ENCODE data around the gene KDM1A.
"Not testable (repeated sequence)": the region's sequence is repeated elsewhere in the genome, so short reads cannot be mapped to it uniquely, and the experiment has no call there.

KDM1A gene

GRCh38 chr1:23019094-23019862, at the start of gene KDM1A:
TSS of gene KDM1A (plus strand) at chr1:23019468. CDS start at chr1:23019597, 129 bp downstream.
- peak; percentile 81 for DNase-seq (ENCODE audit: low read depth)

- no peak for DNase-seq (ENCODE audit: low read depth)
These were observed 49.2 kb upstream of the KDM1A start for GRCh38 chr1:22970096-22970495.

DNA sequence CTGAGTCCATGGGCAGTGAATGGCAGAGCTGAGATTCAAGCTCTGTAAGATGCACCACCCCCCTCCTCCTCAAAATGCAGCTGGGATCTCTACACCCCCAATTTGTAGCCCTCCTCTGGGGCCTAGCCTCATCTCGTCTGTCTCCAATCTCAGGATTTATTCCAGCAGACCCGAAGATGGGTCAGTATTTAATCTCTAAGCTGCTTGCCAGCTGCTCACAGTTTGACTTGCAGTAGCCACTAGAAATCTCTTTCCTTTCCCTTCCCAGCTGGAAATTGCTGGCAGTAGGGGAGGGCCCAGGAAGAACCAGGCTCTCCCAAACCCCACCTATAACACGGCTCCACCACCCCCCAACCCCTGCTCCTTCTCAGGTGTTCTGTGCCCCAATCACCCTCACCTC, 48.1 kb upstream of the KDM1A start:
- no peak for DNase-seq (ENCODE audit: low read depth)

DNA sequence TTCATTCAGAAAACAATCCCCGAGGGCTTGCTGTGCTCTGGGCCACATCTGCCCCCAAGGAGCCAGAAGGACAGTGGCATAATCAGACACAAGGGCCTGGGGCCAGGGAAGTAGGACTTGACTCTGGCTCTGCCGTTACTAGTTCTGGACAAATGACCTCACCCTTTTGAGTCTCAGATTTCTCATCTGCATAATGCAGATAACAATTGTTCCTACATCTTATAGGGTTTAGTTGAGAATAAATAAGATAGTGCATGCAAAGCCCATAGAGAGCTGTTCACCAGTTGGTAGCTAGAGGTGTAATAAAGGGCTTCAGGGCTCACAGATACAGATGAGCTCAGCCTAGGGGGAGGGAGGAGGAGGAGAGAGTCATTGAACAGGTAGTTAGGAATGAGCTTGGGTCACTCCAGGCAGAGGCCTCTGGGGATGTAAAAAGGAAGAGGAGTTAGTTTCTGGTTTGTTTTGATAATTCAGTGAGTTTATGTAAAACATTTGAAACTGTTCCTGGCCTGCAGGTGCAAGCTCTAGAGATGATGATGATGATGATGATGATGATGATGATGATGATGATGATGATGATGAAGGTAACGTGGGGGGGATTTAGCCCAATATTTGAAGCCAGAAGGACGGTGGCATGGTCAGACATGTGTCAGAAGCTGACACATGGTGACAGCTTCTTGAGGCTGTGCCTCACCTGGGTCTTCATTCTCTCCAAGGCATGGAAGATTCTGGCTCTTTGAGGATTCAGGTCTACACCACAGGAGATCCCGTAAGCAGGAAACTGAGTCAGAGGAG, 47.5 kb upstream of the KDM1A start:
- DNase-seq (ENCODE audit: low read depth) = no peak

DNA sequence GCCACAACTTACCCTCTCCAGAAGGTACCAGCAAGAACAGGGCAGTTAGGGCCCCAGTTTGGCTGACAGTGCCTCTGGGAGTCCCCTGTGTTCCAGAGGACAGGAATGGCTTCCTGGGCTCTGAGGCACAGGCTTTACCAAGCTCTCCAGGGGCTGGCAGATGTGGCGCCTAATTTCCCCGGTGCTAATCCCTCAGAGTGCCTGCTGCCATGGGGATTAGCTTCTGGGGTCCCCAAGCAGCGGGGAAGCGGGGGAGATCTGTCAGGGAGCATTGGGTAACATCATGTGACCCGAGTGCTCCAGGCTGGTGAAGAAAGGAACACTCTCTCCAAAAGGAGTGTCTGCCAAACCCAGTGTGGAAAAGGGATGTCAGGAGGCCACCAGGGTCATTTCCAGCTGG, 46.5 kb upstream of the KDM1A start, which contains the start of gene LACTBL1:
Gene LACTBL1 (minus strand): TSS at position 107 of the 400 bp plus-strand sequence. CDS start 550 bp downstream, outside the sequence.
- no peak for DNase-seq (ENCODE audit: low read depth)

DNA sequence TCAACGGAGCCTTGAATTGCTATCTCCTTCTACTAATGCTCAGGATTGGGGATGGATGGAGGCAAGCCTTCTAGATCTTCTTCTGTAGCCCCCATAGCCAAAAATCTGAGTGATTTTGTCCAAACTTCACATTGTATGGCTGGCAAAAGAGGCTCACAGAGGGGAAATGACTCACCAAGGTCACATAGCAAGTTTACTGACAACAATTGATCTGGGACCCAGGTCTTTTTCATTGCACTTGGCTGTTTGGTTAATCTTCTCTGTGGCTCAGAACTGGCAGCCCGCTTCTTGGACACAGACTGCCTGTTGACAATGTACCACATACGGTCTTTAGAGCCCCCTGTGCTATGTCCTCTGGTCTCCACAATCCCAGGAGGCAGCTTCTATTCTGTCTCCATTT, 43.6 kb upstream of the KDM1A start:
- no peak for DNase-seq (ENCODE audit: low read depth)

DNA sequence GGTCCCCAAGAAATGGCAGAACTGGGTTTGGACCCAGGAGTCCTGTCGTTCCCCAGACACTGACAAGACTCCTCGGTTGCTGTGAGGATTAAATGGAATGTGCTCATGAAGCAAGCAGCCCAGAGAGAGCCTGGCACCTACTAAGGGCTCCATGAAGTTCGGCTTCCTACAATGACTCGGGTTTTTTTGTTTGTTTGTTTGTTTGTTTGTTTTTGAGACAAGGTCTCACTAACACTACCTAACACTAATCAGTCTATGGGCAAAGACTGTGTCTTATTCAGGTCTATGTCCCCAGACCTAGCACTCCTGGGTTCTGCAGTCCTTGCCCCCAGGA, 43.2 kb upstream of the KDM1A start:
- no peak for DNase-seq (ENCODE audit: low read depth)

DNA sequence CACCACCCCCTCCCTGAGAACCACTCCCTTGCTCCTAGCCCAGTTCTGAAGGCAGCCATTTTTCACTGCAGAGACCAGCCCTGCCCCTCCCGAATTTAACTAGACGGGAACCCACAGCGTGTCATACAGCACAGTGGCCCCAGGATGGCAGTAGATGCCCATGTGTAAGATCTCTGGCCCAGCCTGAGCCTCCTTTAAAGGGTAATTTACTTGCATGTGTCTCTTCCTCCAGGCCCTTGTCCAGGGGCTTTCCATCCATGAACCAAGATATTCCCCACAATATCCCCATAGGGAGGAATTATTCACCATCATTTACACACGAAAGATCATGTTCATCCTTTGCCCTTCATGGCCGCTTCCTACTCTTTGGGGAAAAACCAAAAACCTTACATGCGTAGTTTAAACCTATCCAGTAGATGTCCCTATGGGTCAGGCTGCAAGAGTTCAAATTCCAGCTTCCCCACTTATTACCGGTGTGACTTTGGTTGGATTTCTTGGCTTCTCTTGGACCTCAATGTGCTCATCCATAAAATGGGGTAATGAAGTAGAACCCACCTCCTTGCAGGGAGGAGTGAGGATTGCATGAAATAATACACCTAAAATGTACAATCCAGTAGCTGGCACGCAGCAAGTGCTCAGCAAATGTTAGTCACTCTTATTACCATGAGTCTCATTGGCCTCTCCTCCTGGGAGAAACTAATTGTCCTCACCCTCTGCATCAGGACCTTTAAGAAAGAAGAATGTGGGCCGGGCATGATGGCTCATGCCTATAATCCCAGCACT, 42.6 kb upstream of the KDM1A start:
- DNase-seq (ENCODE audit: low read depth) = no peak

DNA sequence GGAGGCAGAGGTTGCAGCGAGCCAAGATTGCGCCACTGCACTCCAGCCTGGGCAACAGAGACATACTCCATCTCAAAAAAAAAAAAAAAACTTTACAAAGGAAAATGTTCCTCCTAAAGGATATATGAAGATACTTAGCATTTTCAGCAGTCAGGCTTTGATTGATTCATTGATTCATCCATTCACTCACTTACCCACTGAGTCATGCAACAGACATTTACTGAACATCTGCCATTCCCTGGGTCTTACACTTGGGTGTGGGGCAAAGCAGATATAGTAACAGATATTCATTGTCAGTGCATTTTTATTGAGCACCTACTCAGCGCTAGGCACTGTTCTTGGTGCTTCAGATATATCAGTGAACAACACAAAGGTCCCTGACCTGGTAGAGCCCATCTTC, 41.0 kb upstream of the KDM1A start:
- DNase-seq (ENCODE audit: low read depth) = no peak

GRCh38 chr1:22980471-22980790, 38.8 kb upstream of the KDM1A start:
- DNase-seq (ENCODE audit: low read depth) = not testable (repeated sequence)

GRCh38 chr1:22983944-22984343, 35.3 kb upstream of the KDM1A start:
- no peak for DNase-seq (ENCODE audit: low read depth)

GRCh38 chr1:22992384-22992783, 26.9 kb upstream of the KDM1A start:
- not testable (repeated sequence) for DNase-seq (ENCODE audit: low read depth)

DNA sequence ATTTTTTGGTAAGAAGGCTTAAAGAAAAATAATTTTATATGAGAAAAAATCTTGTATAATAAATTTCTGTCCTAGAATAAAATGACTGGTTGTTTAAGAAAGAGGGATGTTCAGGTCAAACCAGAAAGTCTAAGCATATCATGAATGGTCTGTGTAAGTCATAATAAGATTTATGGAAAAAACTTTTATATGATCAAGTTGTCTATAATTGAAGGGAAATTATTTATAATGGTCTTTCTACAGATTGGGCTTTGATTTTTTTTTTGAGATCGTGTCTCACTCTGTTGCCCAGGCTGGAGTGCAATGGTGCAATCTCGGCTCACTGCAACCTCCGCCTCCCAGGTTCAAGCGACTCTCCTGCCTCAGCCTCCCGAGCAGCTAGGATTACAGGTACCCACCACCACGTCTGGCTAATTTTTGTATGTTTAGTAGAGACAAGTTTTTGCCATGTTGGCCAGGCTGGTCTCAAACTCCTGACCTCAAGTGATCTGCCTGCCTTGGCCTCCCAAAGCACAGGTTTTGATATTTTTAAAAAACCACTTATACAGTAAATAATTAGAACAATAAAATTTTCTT, 26.0 kb upstream of the KDM1A start:
- not testable (repeated sequence) for DNase-seq (ENCODE audit: low read depth)

GRCh38 chr1:22995774-22996173, 23.5 kb upstream of the KDM1A start:
- DNase-seq (ENCODE audit: low read depth) = no peak

DNA sequence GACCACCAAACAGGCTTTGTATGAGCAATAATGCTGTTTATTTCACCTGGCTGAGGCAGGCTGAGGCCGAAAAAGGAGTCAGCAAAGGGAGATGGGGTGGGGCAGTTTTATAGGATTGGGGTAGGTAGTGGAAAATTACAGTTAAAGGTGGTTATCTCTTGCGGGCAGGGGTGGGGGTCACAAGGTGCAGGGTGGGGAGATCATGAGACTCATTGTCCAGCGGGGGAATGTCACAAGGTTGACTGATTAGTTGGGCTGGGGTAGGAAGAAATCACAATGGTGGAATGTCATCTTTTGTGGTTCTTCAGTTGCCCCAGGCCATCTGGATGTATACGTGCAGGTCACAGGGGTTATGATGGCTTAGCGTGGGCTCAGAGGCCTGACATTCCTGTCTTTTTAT, 21.7 kb upstream of the KDM1A start:
- DNase-seq (ENCODE audit: low read depth) = not testable (repeated sequence)

- not testable (repeated sequence) for DNase-seq (ENCODE audit: low read depth)
These were observed 19.1 kb upstream of the KDM1A start for GRCh38 chr1:23000133-23000532.

DNA sequence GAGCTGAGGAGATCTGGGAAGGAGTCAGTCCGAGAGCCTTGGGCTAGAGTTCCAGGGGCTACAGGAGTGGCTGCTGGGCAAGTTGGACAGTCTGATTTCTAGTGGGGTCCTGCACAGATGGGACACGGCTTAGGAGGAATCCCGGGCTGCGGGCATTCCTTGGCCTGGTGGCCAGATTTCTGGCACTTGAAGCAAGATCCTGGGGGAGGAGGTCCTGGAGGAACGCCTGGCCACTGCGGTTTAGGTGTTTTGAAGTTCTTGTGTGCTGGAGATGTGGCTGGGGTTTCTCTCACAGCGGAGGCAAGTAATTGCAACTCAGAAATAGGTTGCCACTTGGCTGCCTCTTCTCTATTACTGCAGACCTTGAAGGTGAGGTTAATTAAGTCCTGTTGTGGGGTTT, 17.1 kb upstream of the KDM1A start:
- not testable (repeated sequence) for DNase-seq (ENCODE audit: low read depth)

GRCh38 chr1:23004112-23004511, 15.2 kb upstream of the KDM1A start:
- no peak for DNase-seq (ENCODE audit: low read depth)

- not testable (repeated sequence) for DNase-seq (ENCODE audit: low read depth)
These were observed 14.5 kb upstream of the KDM1A start for GRCh38 chr1:23004769-23005168.

DNA sequence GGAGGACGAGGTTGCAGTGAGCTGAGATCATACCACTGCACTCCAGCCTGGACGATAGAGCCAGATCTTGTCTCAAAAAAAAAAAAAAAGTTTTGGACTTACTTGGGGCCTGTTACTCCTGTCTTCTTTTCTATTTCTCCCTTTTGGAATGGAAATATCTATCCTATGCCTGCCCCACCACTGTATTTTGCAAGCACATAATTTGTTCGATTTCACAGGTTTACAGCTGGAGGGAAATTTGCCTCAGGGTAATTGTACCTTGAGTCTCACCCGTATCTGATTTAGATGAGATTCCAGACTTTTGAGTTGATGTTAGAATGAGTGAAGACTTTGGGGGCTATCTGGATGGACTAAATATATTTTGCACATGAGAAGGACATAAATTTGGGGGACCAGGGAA, 12.2 kb upstream of the KDM1A start:
- DNase-seq (ENCODE audit: low read depth) = no peak

DNA sequence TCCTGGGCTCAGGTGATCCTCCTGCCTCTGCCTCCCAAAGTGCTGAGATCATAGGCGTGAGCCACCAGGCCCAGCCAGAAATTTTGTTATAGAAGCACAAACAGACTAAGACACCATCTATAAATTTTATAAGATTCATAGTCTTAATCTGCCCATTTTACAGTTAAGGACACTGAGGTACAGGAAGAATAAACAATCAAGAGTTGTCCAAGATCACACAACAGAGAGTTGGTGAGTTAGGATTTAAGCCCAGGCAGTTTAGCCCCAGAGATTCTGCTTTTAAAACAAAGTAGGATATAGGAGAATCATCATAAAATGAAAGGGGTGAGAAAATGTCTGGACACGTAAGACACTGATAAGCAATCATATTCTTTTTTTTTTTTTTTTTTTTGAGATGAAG, 10.4 kb upstream of the KDM1A start:
- DNase-seq (ENCODE audit: low read depth) = no peak

DNA sequence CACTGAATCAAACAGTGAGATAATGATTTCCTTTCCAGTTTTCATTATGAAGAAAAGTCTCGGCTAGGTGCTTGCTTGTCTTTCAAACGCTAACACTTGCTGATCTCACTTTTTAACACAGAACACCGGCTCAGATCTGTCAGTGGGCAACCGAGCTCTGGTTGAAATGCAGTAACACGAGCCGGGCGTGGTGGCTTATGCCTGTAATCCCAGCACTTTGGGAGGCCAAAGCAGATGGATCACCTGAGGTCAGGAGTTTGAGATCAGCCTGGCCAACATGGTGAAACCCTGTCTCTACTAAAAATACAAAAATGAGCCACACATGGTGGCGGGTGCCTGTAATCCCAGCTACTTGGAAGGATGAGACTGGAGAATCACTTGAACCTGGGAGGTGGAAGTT, 9.2 kb upstream of the KDM1A start:
- not testable (repeated sequence) for DNase-seq (ENCODE audit: low read depth)

Data from T-helper 22 cell (primary cell).